WTC11 (cell line): Measurements from ENCODE around the gene FAM13A.

Source experiments
- CTCF ChIP-seq: fragments of 200-600 bp; IDR thresholded peaks from 2 replicates; pipeline ENCODE4 v1.8.0; 2022; ENCODE audit warnings: antibody characterized with exemption
- MXD4 ChIP-seq: fragments of 250-450 bp; sonication (Bioruptor Pico); IDR thresholded peaks from 2 replicates; pipeline ENCODE4 v1.8.0; 2021; ENCODE audit warnings: mild to moderate bottlenecking, moderate library complexity, borderline replicate concordance
- SP1 ChIP-seq: sonication (generic); formaldehyde crosslinking; conservative IDR thresholded peaks from 2 replicates; pipeline ENCODE4 v1.8.1; 2022; ENCODE audit warnings: missing genetic modification reagents
- STAT6 ChIP-seq: sonication (generic); formaldehyde crosslinking; conservative IDR thresholded peaks from 2 replicates; pipeline ENCODE4 v1.8.1; 2023; ENCODE audit warnings: mild to moderate bottlenecking, low read depth, missing genetic modification reagents, moderate library complexity
- TF ChIP-seq, protein P1 (sequence below): fragments of 250-450 bp; sonication (Bioruptor Pico); IDR thresholded peaks from 2 replicates; pipeline ENCODE4 v2.1.2; 2022; ENCODE audit warnings: mild to moderate bottlenecking, moderate library complexity

GRCh38 chr4:88737307-88737941 is 319.6 kb downstream of the FAM13A start:
- TF ChIP-seq STAT6 (CRISPR knock-in tag) (no peak), CTCF (no peak), MXD4 (no peak), SP1 (CRISPR knock-in tag) (no peak)
- TF ChIP-seq, protein P1, sequence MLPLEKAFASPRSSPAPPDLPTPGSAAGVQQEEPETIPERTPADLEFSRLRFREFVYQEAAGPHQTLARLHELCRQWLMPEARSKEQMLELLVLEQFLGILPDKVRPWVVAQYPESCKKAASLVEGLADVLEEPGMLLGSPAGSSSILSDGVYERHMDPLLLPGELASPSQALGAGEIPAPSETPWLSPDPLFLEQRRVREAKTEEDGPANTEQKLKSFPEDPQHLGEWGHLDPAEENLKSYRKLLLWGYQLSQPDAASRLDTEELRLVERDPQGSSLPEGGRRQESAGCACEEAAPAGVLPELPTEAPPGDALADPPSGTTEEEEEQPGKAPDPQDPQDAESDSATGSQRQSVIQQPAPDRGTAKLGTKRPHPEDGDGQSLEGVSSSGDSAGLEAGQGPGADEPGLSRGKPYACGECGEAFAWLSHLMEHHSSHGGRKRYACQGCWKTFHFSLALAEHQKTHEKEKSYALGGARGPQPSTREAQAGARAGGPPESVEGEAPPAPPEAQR (CRISPR knock-in tag): no peak
